ENCODE measurements around the gene LRRFIP1.
"Not testable (repeated sequence)": the region's sequence is repeated elsewhere in the genome, so short reads cannot be mapped to it uniquely, and the experiment has no call there.

The LRRFIP1 gene

GRCh38 chr2:237754626-237755248 is 127.3 kb downstream of the LRRFIP1 start:
- Mint-ChIP-seq H3K27ac (no peak overlapping the region), H3K4me1 (peaks cover 5% of the 10 kb centered on the region), H3K27me3 (ENCODE audit: low read depth, poor library complexity) (peaks cover 3% of the 10 kb centered on the region), H3K36me3 (ENCODE audit: low read depth) (peaks cover 88% of the 10 kb centered on the region), H3K9me3 (peaks cover 6% of the 10 kb centered on the region), H3K4me3 (no peak overlapping the region)
- TF ChIP-seq, protein P1, sequence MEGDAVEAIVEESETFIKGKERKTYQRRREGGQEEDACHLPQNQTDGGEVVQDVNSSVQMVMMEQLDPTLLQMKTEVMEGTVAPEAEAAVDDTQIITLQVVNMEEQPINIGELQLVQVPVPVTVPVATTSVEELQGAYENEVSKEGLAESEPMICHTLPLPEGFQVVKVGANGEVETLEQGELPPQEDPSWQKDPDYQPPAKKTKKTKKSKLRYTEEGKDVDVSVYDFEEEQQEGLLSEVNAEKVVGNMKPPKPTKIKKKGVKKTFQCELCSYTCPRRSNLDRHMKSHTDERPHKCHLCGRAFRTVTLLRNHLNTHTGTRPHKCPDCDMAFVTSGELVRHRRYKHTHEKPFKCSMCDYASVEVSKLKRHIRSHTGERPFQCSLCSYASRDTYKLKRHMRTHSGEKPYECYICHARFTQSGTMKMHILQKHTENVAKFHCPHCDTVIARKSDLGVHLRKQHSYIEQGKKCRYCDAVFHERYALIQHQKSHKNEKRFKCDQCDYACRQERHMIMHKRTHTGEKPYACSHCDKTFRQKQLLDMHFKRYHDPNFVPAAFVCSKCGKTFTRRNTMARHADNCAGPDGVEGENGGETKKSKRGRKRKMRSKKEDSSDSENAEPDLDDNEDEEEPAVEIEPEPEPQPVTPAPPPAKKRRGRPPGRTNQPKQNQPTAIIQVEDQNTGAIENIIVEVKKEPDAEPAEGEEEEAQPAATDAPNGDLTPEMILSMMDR (IDR thresholded peaks at IDR 0.05), result no peak
- DNase-seq, result no peak

DNA sequence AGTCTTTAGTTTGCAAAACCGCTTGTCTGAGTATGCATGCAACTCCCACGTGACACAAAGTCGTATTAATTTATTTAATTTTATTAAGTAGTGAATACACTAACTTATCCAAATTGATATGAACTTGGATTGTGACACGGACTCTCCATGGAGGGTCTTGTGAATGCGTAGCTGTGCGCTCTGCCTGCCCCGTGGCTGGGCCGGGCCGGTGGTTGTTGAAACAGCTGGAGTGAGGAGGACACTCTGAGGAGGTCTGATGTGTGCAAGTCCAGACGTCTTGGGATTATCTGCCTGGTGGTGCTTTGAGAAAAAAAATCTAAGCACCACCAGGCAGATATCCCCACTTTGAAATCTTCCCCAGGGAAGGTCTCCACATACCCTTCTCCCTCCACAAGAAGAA is 130.2 kb downstream of the LRRFIP1 start:
- peaks cover 5% of the 10 kb centered on the region for H3K4me1 Mint-ChIP-seq
- peaks cover 85% of the 10 kb centered on the region for H3K36me3 Mint-ChIP-seq (ENCODE audit: low read depth)
- H3K27me3 Mint-ChIP-seq (ENCODE audit: low read depth, poor library complexity), result peaks cover 2% of the 10 kb centered on the region
- no peak for DNase-seq
- no peak overlapping the region for H3K27ac Mint-ChIP-seq
- TF ChIP-seq, protein P1 (IDR thresholded peaks at IDR 0.05), result no peak
- H3K4me3 Mint-ChIP-seq, result no peak overlapping the region
- peaks cover 6% of the 10 kb centered on the region for H3K9me3 Mint-ChIP-seq

- Mint-ChIP-seq H3K27me3 (ENCODE audit: low read depth, poor library complexity) (peaks cover 2% of the 10 kb centered on the region), H3K4me1 (peaks cover 5% of the 10 kb centered on the region), H3K27ac (no peak overlapping the region), H3K4me3 (no peak overlapping the region), H3K9me3 (peaks cover 6% of the 10 kb centered on the region), H3K36me3 (ENCODE audit: low read depth) (peaks cover 85% of the 10 kb centered on the region)
- TF ChIP-seq, protein P1 (IDR thresholded peaks at IDR 0.05), result no peak
- DNase-seq, result no peak
Measured at GRCh38 chr2:237758185-237758584, 130.8 kb downstream of the LRRFIP1 start.

DNA sequence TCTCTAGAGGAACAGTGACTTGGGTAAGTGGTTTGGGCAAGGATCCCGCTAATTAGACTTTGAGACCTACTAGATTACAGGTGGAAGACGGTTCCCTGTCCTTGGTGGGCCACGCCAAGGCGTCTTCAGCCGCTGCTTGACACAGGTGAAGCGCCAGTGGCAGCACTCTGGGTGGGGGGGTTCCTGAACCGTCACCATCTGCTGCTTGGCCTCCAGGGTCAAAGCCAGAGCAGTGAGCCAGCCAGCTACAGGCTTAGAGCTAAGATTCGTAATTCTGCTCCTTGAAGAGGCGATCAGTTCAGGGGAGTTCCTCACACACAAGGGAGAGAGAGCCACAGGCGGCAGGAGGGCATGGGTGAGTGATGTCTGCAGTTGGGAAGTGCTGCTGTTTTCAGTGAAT is 131.8 kb downstream of the LRRFIP1 start:
- Mint-ChIP-seq H3K27me3 (ENCODE audit: low read depth, poor library complexity) (peaks cover 2% of the 10 kb centered on the region), H3K4me1 (peaks cover 5% of the 10 kb centered on the region), H3K27ac (no peak overlapping the region), H3K9me3 (peaks cover 6% of the 10 kb centered on the region), H3K4me3 (no peak overlapping the region), H3K36me3 (ENCODE audit: low read depth) (peaks cover 84% of the 10 kb centered on the region)
- TF ChIP-seq, protein P1 (IDR thresholded peaks at IDR 0.05), result no peak
- DNase-seq, result no peak

DNA sequence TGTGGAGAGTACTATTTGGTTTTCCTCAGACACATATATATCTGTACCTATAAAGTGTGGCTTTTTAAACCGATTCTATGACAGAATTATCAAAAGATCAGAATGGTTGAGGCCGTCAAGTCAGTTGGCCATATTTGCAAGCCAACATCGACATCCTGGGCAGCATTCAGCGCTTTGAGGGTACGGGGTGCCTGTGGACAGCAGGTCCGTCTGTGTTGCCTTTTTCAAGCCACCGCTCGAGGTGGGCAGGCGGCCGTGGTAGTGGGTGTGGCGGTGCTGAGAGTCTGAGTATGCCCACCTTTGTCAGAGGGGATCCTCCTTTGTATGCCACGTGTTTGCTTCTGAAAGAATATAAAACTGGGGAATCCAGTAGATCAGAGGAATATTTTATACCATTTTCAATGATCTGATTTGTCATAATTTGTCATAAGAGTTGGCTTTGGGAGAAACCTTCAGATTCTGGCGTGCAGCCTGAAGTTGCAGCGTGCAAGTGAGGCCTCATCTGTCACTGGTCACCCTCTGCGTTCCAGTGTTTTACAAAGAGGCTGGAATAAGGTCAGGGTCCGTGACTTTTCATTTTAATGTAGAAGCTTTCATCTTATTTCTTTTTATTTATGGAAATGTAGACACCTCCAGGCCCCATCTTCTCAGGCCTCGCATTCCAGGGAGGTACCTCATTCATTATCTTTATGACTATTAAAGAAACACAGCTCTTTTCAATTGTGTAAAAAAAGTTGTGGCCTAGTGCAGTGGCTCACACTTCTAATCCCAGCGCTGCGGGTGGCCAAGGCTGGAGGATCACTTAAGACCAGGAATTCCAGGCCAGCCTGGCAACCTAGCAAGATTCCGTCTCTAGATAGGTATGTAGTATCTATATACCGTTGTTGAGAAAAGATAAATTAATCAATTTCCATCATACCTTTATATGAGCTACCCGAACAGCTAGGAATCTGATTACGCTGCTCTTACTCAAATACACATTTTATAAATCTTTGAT is 133.4 kb downstream of the LRRFIP1 start:
- peaks cover 5% of the 10 kb centered on the region for H3K4me1 Mint-ChIP-seq
- no peaks in the 10 kb centered on the region for H3K27me3 Mint-ChIP-seq (ENCODE audit: low read depth, poor library complexity)
- DNase-seq, result no peak
- H3K9me3 Mint-ChIP-seq, result peaks cover 6% of the 10 kb centered on the region
- no peak overlapping the region for H3K27ac Mint-ChIP-seq
- peaks cover 69% of the 10 kb centered on the region for H3K36me3 Mint-ChIP-seq (ENCODE audit: low read depth)
- TF ChIP-seq, protein P1 (IDR thresholded peaks at IDR 0.05), result no peak
- no peak overlapping the region for H3K4me3 Mint-ChIP-seq

DNA sequence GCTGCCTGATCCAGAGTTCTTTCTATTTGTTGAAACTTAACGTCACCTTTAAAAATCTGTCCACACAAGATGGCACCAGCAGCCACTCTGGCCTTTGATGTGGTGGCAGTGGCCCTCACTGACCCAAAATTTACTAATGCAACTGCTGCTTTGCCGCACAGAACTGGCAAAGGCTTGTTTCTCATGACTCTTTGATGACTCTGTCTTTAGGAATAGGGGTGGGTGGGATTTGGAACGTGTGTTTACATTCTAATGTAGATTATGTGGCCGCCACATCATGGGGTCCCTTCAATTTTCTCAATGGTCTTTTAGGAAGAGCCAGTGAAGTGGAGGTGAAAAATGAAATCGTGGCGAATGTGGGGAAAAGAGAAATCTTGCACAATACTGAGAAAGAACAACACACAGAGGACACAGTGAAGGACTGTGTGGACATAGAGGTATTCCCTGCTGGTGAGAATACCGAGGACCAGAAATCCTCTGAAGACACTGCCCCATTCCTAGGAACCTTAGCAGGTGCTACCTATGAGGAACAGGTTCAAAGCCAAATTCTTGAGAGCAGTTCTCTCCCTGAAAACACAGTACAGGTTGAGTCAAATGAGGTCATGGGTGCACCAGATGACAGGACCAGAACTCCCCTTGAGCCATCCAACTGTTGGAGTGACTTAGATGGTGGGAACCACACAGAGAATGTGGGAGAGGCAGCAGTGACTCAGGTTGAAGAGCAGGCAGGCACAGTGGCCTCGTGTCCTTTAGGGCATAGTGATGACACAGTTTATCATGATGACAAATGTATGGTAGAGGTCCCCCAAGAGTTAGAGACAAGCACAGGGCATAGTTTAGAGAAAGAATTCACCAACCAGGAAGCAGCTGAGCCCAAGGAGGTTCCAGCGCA is 135.2 kb downstream of the LRRFIP1 start:
- not testable (repeated sequence) for H3K27me3 Mint-ChIP-seq (ENCODE audit: low read depth, poor library complexity); H3K9me3 Mint-ChIP-seq; H3K27ac Mint-ChIP-seq; DNase-seq; H3K4me1 Mint-ChIP-seq; H3K4me3 Mint-ChIP-seq
- peaks cover 52% of the 10 kb centered on the region for H3K36me3 Mint-ChIP-seq (ENCODE audit: low read depth)

Measured in nephron progenitor cell (in vitro differentiated cells).